ENCODE data around the gene SIMC1. TPM values are rescaled to one million over a fixed set of nuclear protein-coding genes. Genes with fewer than 3 reads are reported as not detected.

SIMC1 gene
- total RNA-seq, 1 experiment from 2014 or later = 17.9 TPM

Small RNA genes within 50 kb of the gene (microRNA-seq; reads per million reads assigned to microRNA genes)
- gene MIR1271 (ENCODE audit: borderline number of aligned reads) = not detected

Other genes with a start within 250 kb of the SIMC1 start
- 92.7 to 111 TPM (median 103 TPM) in 3 replicates for gene KIAA1191, start 123.3 kb downstream of the SIMC1 start, total RNA-seq (2021)
- 6.8 to 11.4 TPM (median 10.9 TPM) in 3 replicates for gene ARL10, start 127.1 kb downstream of the SIMC1 start, total RNA-seq (2021)
- 51.7 to 57.7 TPM (median 52.1 TPM) in 3 replicates for gene NOP16, start 150.2 kb downstream of the SIMC1 start, total RNA-seq (2021)
- 98.2 to 112 TPM (median 108 TPM) in 3 replicates for gene HIGD2A, start 150.3 kb downstream of the SIMC1 start, total RNA-seq (2021)
- 28.6 to 33.8 TPM (median 30.3 TPM) in 3 replicates for gene CLTB, start 178.1 kb downstream of the SIMC1 start, total RNA-seq (2021)
- gene FAF2, start 210.0 kb downstream of the SIMC1 start, total RNA-seq (2021) = 31.9 to 32.9 TPM (median 32.1 TPM) in 3 replicates